ENCODE data around the gene HSPB3.
"Not testable (repeated sequence)": the region's sequence is repeated elsewhere in the genome, so short reads cannot be mapped to it uniquely, and the experiment has no call there.

HSPB3 gene

GRCh38 chr5:54455413-54456157 is at the start of gene HSPB3:
HSPB3 (plus strand) TSS chr5:54455699; CDS start chr5:54455790, 91 bp downstream.
- no peak for DNase-seq

DNA sequence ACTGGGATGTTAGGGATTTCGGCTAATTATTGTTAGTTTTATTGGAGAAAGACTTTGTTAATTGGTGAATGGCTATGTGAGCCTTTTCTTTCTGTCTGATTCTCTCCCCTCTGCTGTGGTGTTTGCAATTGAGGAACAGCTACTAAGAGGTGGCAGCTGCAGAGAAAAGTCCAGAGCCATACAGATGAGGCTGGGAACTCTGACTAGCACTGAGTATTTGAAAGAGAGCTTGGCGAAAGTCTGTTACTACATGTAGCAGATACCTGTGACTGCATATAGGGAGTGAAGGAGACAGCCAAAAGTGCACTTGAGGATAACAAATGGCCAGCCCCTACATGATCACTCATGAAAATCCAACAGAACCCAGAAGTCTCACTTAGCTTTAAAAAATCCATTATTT is 44.3 kb upstream of the HSPB3 start:
- no peak for DNase-seq

DNA sequence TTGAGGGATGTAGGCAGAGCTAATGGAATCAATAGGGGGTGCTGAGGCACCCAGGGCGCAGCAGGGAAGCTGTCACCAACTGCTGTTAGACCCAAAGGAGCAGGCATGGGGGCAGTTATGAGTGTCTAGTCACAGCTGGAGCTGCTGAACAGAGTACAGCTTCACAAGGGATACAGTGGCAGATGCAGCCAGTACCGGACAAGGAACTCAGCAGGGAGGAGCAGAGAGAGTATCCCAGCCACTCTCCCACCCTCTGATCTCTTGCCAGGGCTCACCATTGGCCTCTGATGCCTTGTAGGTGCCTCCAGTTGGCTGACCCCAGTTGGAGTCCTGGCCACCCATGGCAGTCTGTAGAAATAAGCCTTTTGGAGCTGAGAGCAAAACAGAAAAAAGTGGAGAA is 42.6 kb upstream of the HSPB3 start:
- no peak for DNase-seq

DNA sequence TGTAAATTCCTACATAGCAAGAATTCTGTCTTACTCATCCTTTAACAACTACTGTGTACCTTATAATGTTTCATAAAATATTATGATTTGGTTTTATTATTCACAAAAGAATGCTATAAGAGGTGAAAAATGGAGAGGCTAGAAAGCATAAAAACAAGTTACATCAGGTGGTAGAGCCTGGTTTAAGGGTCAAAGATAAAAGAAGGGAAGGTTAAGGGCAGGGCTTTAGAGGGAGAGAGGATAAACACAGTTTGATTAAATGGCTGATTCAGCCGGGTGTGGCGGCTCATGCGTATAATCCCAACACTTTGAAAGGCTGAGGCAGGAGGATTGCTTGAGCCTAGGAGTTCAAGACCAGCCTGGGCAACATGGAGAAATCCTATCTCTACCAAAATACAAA is 40.4 kb upstream of the HSPB3 start:
- DNase-seq, result no peak

- no peak for DNase-seq
Observed at GRCh38 chr5:54415896-54416601, 39.5 kb upstream of the HSPB3 start.

GRCh38 chr5:54419573-54420423 is 35.7 kb upstream of the HSPB3 start:
- not testable (repeated sequence) for DNase-seq

GRCh38 chr5:54420511-54420910 is 35.0 kb upstream of the HSPB3 start:
- DNase-seq, result not testable (repeated sequence)

DNA sequence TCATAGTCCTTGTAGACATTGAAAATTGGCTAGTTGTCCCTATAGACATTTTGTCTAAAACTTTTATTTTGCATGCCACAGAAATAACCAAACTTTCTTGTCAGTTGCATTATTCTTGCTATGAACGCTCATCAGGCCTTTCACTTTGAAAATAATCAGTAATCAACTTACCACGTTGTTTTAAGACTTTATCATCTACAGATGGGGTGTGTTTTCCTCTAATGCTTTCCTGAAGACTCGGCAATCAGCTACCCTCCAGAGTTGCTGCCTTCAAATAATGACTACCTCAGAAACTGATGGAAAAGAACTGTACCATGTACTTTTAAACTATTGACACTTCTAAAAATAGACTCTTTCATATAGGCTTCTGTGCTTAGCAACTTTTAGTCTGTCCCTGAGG is 33.5 kb upstream of the HSPB3 start:
- DNase-seq, result no peak

GRCh38 chr5:54425258-54425657 is 30.2 kb upstream of the HSPB3 start:
- DNase-seq, result no peak

DNA sequence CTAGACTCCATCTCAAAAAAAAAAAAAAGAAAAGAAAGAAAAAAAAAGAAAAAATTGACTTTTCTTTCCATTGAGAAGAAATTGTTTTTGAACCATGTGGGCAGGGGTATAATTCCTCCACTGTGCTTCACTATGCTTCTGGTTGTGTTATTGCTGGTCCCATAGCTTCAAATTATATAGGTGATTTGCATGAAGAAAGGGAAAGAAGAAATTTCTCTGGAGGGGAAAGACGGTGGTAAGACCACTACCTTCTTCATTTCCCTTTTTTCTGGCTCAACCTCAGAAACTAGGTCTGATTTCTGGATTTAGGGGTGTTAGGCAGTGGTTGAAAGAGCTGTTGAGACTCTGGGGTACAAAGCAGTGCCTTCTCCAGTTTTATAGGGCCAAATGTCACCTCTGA is 29.3 kb upstream of the HSPB3 start:
- no peak for DNase-seq

- not testable (repeated sequence) for DNase-seq
Observed at GRCh38 chr5:54434650-54435049, 20.8 kb upstream of the HSPB3 start.

GRCh38 chr5:54438620-54439389 is 16.7 kb upstream of the HSPB3 start:
- DNase-seq, result no peak

DNA sequence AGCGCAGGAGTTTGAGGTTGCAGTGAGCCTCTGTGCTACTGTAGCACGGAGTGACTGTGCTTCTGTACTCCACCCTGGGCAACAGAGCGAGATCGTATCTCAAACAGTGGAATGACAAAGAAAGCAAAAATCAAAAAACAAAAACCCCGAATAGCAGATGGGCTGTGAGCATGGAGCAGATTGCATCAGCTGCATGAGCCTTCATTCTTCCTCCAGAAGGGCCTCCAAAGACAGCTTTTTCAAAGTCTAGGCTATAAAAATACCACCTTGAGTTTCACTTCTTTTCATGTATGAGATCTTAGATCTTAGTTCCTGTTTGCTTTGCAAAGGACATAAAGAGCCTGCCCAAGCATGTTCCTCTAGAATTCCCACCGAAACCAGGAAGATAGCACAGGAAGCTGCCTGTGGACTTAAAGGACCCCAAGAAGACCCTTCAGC is 15.0 kb upstream of the HSPB3 start:
- DNase-seq, result no peak

- DNase-seq, result no peak
Observed at GRCh38 chr5:54442271-54442670, 13.2 kb upstream of the HSPB3 start.

DNA sequence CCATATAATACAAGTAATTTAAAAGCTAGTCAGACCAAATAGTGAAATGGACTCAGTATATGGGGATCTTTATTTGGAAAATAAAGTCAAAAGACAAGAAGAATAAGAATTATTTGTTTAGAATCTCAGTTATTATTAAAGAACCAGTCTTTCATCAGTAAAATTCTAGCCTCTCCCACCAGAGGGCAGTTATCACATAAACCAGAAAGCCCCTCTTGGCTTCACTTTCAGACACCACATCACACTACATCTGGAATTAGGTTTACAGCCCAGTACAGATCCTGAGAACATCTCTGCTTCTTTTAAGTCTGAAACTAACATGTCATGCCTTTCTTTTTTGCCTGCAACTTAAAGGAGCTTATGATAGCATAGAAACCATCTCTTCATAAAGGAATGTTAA is 12.2 kb upstream of the HSPB3 start:
- no peak for DNase-seq

DNA sequence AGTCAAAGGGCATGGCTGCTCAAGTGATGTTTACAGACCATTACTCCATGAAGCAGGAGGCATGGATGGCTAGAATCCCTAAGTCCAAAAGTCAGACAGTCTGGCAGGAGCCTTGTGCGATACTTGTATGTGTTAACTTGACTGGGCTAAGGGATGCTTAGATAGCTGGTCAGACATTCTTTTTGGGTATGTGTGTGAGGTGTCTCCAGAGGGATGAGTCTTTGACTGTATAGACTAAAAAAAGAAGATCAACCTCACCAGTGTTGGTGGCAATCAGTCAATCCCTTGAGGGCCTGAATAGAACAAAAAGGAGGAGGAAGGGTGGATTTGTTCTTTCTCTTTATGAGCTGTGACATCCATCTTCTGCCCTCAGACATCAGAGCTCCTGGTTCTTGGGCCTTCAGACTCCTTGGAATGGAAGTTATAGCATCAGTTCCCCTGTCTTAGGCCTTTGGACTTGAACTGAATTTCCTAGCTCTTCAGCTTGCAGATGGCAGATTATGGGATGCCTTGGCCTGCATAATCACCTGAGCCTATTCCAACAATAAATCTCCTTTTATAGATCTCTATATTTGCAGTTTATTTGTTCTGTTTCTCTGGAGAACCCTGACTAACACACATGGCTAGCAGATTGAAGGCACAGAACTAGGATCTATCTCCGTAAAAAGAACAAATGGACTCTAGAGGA is 9.7 kb upstream of the HSPB3 start:
- DNase-seq, result no peak

GRCh38 chr5:54446379-54446732 is 9.1 kb upstream of the HSPB3 start:
- no peak for DNase-seq

DNA sequence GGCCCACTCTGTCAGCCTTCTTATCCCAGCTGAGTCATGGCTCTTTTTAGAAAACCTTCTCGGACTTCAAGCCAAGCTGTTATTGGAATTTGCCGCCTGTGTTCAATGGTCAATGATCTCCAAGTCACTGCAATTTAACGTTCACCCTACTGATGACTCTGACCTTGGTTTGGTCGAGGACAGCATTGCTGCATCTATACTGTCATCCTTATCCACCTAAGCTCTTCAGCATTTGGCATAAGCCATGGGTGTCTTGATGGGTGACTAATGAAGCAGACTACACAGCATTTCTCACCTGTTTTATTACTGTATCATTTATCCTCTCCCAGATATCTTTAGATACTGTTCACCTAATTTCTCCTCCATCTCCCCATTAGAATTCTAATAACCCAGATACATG is 5.6 kb upstream of the HSPB3 start:
- DNase-seq, result no peak

DNA sequence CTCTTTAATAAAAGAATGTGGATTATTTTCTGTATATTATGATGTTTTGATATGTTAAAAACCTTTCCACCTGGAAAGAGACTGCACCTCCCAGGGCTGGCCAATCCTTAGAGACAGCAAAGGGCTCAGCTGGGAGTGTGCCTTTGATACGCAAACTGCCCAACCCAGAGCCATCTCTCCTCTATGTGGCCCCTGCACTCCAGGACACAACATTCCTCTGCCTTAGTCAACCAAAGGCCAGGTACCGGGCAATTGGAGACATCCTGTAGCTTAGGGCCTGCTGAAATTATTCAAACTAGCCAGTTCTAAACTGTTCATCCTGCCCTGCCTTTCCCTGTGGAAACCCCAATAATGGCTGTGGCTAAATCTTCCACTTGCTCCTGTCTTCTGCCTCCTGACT is 5.0 kb upstream of the HSPB3 start:
- DNase-seq, result no peak

DNA sequence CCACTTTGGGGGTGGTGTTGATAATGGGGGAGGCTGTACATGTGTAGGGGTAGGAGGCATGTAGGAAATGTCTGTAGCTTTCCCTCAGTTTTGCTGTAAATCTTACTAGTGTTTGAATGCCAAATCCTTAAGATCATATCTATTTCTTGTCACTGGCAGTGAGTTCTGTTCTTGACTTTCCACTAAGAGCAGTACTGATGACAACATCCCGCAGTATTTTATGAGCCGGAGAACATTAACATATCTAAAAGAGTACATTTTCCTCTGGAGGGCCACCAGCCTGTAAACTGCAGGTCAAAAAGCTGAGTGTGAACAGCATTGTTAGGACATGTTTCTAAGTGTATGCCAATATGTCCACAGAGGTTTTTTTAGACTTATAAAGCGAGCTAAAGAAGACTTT is 2.5 kb upstream of the HSPB3 start:
- no peak for DNase-seq

DNA sequence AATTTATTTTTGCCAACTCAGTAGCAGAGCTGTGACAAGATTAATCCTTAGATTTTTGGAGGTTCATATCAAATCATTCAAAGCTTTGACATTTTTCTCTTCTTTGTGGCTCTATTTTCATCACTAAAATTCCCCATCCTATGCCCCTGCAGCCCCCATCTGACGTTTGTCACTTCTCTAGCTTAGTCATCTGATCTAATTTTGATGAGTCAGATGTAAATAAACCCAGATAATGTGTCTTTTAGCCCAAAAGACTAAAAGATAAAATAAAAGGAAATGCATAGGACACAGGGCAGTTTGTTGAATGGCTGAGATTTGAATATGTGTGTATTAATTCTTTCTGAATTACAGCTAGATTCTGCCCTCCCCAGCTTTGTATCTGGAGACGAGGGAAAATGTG is 897 bp upstream of the HSPB3 start:
- no peak for DNase-seq

All from stimulated activated CD4-positive, alpha-beta T cell treated with anti-CD3 and anti-CD28 coated beads, Interleukin-4, amount 100 ng/mL, for 1 hour (primary cell).